NCI-H187 (cell line): ENCODE results near the gene BCAS1.

Source experiments
- DNase-seq, 2 experiments: peaks; one replicate each; lab custom pipeline; 2025; lab: John Stamatoyannopoulos, UW

Gene BCAS1

DNA sequence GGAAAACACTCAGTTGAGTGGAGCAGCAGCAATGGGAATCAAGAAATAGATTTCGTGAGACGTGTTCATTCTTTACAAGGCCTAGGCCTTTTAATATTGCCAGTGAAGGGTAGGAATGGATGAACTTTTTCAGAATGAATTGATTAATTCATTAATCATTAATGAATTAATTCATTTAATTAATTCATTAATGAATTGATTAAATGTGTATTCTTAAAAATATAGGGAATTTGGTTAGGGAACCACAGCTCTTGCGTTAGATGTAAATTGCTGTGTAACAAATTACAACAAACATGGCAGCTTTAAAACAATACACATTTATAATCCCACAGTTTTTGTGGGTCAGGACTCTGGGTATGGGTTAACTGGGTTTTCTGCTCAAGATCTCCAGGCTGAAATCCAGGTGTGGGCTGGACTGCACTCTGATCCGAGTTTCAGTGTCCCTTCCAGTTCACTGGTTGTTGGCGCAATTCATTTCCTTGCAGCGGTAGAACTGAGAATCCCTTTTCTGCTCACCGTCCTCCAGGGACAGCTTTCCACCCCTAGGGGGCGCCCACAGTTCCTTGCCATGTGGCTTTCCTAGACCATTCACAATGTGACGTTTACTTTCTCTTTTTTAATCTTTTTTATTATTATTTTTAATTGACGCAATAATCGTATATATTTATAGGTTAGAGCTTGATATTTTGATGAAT is 32.8 kb upstream of the BCAS1 start:
- peak; percentile 8 to 18 for DNase-seq

DNA sequence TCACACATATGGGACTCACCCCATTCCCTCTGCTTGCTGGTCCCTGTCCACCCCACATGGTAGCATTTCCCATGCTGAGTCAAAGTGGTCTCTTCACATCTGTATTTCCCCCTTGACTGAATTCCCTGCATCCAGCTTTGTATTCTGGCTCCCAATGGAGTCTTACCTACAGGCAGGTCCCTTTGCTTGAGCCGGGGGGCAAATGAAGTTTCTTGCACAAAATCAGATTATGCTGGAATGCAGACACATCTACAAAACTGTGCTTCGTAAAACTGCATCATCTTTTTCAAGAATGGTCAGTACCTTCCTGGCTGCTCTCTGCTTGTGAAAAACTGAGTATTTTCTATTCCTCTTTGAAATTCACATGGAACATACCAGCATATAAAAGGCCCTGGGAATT is 32.1 kb upstream of the BCAS1 start:
- DNase-seq = no peak

GRCh38 chr20:54100563-54100962 is 30.2 kb upstream of the BCAS1 start:
- DNase-seq = no peak

GRCh38 chr20:54099894-54100293 is 29.5 kb upstream of the BCAS1 start:
- DNase-seq = no peak

GRCh38 chr20:54098047-54098446 is 27.7 kb upstream of the BCAS1 start:
- no peak for DNase-seq

DNA sequence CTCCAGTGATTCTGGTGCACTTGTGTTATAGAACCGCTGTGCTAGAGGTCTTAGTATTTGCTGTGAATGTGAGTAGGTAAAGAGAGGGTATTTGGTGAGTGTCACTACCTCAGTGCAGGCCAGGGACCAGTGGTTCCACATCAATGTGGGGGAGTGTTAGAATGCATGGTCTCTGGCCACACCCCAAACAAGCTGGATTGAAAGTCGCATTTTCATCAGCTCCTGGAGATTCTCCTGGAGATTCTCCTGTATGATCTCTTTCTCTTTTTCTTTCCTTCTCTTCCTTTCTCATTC is 26.8 kb upstream of the BCAS1 start:
- no peak for DNase-seq

DNA sequence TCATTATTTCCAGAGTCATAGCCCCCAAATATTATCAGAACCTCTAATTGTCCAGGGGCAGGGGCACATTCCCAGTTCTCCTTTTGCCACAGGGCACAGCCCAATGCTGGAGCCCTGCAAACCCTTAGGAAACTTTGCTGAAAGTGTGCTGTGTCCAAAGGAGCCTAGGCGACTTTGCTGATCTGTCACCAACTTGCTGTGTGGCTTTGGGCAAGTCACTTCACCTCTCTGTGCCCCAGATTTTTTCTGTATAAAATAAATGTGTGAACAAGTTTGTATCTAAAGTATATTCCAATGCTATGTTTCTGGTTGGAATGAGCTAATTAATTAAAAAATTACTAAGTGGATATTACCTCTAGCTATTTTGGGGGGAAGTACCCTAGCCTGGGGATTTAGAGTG is 25.4 kb upstream of the BCAS1 start:
- DNase-seq = no peak

GRCh38 chr20:54094268-54094580 is 23.8 kb upstream of the BCAS1 start:
- DNase-seq = no peak

- DNase-seq = no peak
These were observed 23.3 kb upstream of the BCAS1 start for GRCh38 chr20:54093423-54094267.

DNA sequence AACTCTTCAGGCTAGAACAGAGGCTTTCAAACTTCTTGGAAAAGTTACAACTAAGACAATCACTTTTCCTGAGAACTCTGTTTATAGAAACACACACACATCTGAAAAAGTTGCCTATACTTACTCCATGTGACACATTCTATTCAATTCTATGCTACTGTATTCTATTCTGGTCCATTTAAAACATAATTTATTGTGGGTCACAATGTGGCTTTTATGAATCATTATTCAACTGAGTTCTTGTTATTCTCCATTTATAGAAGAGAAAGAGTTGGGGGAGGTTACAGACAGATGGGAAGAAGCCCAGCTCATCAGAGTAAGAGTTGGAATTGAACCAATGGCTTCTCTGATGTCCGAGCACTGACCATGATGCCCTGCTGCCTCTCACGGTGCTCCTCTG is 21.6 kb upstream of the BCAS1 start:
- DNase-seq = no peak

DNA sequence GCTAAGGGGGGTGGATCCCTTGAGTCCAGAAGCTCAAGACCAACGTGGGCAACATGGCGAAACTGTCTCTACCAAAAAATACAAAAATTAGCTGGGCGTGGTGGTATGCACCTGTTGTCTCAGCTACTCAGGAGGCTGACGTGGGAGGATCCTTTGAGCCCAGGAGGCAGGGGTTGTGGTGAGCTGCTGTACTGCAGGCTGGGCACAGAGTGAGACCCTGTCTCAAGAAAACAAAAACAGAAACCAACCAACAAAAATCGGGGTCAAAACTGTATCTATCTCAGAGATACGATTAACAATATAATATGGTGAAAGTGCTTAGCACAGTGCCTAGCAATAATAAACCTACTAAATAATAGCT is 20.7 kb upstream of the BCAS1 start:
- DNase-seq = no peak

DNA sequence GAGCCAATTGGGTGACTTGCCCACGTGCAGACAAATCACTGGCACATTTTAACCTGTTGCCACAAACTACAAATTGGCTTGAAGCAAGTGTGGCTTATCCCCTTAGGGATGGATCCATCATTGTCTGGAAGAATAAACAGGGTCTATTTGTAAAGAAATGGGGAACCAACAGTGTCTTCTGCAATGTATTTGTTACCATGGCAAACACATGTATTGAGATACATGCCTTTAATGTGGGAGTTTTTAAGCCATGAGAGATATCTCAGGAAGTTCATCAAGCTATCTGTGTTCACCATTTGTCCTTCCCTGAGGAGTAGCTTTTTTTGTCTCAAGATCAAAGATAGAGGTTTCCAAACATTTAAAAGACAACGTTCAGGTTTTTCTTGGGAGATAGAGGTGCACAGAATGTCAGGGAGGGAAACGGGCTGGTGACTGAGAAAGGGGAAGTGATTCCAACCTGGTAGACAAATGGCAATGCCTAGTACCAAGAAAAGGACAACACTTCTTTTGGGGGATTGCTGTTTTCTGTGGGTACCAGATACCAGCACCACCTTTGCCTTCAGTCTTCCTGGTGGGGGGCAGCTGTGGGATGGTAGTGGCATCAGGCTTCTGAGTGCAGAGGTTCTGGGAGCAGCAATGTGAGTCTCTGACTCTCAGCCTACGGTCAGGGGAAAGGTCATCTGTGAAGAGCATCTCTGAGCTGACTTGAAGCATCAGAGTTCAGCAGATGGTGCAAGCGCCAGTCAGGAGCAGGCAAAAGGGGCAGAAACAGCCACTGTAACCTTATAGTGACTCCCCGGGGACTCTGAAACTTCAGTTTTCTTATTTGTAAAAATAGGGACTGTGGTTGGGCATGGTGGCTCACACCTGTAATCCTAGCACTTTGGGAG is 20.1 kb upstream of the BCAS1 start:
- no peak for DNase-seq

- DNase-seq = no peak
These were observed 18.0 kb upstream of the BCAS1 start for GRCh38 chr20:54088430-54088829.

DNA sequence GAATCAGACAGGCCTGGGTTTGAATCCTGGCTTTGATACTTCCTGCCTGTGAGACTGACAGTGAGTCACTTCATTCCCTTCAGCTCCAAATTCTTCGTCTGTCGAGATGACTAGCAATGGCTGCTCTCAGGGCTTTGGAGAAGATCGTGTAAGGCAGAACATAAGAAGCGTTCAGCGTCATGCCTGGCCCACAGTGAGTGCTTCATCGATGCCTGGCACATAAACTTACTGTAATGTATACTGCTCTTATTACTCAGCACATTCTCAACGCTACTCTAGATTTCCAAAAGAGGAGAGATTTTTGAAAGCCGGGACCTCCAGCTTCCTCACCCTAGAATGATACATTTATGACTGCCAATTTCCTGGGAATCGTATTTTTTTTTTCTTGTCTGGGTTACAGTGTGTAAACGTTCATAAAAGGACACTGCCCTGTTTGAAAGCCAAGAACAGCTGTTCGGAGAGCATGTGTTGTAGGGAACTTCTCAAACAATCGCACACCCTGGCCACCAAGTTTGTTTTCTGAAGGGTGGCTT is 16.2 kb upstream of the BCAS1 start:
- DNase-seq = no peak

- no peak for DNase-seq
These were observed 15.5 kb upstream of the BCAS1 start for GRCh38 chr20:54085910-54086309.

DNA sequence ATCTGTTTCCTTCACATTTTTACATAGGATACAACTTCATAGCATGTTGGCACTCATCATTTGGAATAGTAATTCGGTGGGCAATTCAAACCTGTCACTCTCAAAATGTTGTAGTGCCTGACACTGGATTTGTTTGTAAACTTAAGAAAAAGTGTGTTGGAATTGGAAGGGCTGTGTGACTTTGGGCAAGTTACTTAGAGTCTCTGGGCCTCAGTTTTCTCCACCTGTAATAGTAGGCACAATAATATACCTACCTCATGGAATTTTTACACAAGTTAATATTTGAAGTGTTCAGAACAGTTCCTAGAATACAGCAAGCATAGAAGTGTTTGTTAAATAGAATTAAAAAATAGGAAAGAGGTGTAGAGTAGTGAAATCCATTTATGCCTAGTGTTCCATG is 15.0 kb upstream of the BCAS1 start:
- DNase-seq = no peak

DNA sequence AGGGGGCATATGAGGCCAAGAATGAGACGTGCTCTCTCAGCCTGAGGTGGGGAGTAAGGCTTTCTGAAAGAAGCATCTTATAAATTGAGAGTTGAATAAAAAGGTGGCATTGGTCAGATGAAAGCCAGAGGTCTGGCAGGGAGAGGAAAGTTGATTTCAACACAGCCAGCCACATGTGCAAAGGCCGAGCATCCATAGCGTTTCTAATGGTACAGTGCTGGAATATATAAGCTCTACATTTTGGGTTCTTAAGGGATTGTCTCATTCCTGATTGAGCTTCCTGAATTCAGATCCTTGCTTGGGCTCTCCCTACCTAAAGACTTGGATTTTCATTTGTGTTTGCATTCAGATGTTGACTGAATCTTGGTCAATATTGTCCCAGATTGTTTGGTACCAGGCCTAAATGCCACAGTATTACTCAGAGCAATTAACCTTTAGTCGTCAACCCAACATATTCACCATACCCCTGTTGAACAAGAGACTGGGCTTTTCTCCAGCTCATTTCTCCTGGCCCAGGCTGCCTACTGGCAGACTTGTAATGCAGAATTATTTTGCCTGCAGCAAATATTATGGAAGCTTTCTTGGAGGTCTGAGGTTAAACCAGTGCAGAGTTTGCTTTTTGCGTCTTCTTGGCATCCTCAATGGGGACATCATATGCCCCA is 14.5 kb upstream of the BCAS1 start:
- no peak for DNase-seq

- DNase-seq = no peak
These were observed 13.8 kb upstream of the BCAS1 start for GRCh38 chr20:54084193-54084592.

DNA sequence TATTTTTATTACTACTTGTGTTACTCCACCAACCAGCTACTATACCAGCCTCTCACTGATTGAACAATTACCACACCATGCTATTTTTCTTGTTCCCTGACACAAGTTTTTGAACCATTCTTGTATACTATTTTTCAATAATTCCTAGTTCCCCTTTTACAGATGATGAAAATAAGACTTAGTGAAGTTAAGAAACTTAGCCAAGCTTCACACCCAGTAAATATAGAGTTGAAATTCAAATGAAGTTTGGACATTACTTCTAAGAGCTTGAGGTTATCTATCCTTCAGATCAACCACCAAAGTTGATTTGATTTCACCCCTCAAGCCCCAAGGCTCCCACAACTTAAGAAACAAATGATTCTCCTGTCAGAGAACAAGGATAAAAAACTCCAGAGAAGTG is 13.1 kb upstream of the BCAS1 start:
- DNase-seq = no peak

GRCh38 chr20:54082100-54082499 is 11.7 kb upstream of the BCAS1 start:
- no peak for DNase-seq

GRCh38 chr20:54079652-54080051 is 9.3 kb upstream of the BCAS1 start:
- no peak for DNase-seq

DNA sequence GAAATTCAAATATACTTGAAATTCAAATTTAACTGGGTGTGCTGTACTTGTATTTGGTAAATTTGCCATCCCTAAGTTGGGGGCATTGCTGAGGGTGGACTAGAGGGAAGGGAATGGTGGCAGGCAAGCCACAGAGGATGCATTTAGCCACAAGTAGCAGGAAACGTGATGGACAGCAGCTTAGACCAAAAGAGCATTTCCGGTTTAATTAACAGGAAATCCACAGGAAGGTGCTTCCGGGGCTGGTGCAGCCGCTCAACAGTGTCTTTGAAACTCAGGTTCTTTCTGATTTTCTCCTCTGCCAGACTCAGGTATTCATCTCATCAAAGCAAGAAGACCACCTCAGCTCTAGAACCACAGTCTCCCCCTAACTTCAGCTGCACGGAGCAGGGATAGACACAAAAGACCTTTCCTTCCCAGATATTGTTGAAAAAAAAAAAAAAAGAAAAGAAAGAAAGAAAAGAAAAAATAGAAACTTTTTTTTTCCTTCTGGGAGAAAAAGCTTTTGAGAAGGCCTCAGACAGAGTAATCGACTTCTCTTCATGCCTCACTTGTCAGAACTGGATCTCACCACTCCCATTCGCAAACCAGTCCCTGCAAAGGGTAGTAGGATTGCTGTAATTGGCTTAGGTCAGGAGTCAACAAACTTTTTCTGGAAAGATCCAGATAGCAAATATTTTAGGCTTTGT is 8.0 kb upstream of the BCAS1 start:
- no peak for DNase-seq
